ENCODE data around the gene BACH2.

BACH2 gene

DNA sequence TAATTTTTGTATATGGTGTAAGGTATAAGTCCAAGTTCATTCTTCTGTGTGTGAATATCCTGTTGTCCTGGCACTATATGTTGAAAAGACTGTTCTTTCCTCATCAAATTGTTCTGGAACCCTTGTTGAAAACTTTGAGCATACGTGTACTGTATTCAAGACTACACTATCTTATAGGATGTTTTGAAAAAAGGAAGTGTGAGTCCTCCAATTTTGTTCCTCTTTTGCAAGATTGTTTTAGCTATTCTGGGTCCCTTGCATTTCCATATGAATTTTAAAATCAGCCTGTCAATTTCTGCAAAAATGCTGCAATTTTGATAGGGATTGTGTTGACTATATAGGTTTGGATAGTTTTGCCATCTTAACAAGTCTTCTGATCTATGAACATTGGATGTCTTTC, 195.2 kb downstream of the BACH2 start:
- Mint-ChIP-seq H3K9me3 (no peaks in the 10 kb centered on the region), H3K27me3 (no peaks in the 10 kb centered on the region), H3K4me3 (no peak overlapping the region), H3K4me1 (peaks cover 73% of the 10 kb centered on the region), H3K27ac (no peak overlapping the region), H3K36me3 (no peaks in the 10 kb centered on the region)
- ATAC-seq: no peak

- H3K27ac Mint-ChIP-seq: no peak overlapping the region
- H3K4me1 Mint-ChIP-seq: peaks cover 86% of the 10 kb centered on the region
- H3K4me3 Mint-ChIP-seq: no peak overlapping the region
- H3K27me3 Mint-ChIP-seq: no peaks in the 10 kb centered on the region
- no peaks in the 10 kb centered on the region for H3K36me3 Mint-ChIP-seq
- H3K9me3 Mint-ChIP-seq: no peaks in the 10 kb centered on the region
- ATAC-seq: no peak
These were observed 196.5 kb downstream of the BACH2 start for GRCh38 chr6:90100059-90100665.

- H3K27me3 Mint-ChIP-seq: no peaks in the 10 kb centered on the region
- H3K4me3 Mint-ChIP-seq: no peak overlapping the region
- no peaks in the 10 kb centered on the region for H3K9me3 Mint-ChIP-seq
- H3K36me3 Mint-ChIP-seq: no peaks in the 10 kb centered on the region
- H3K27ac Mint-ChIP-seq: peak overlapping the region; percentile 66
- ATAC-seq: no peak
- peaks cover 88% of the 10 kb centered on the region for H3K4me1 Mint-ChIP-seq
These were observed 198.0 kb downstream of the BACH2 start for GRCh38 chr6:90098627-90099026.

DNA sequence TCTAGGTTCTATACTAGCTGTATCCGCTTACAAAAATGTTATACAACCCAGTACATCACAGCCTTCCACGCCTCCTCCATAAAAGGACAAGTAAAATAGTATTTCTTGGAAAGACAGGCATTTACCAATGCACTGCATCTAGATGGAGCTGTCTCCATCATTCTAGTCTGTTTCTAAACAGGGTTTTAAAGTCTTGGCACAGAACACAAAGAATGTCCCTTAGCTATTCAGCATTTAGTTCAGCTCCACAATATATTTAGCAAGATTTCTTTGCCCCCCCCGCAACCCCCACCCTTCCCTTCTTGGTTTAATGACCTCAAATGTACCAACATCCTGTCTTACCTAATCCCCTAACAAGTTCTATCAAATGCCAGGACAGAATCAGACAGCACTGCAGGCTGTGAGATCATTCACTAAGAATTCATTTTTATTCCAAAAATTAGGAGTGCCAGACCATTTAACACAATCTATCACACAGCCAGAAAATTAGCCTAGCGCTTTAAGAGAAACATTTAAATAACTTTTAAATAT, 198.6 kb downstream of the BACH2 start:
- peak overlapping the region; percentile 66 for H3K27ac Mint-ChIP-seq
- H3K4me3 Mint-ChIP-seq: no peak overlapping the region

DNA sequence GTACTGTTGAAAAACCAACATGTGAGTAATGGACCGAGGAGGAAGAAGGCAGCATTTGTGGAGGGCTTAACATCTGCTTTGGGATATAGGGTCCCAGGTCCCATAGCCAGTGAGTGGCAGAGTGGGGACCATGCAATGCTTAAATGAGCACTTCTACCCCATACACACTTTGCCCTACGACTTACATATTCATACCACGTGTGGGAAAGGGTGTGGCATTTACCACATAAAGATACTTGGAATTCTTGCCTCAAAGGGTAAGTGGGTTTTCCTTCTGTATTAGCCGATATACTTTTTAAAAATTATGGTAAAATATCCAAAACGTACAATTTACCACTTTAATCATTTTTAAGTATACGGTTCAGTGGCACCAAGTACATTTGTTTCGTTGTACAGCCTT, 199.3 kb downstream of the BACH2 start:
- Mint-ChIP-seq H3K9me3 (no peaks in the 10 kb centered on the region), H3K4me3 (no peak overlapping the region), H3K36me3 (no peaks in the 10 kb centered on the region), H3K27me3 (no peaks in the 10 kb centered on the region), H3K4me1 (peaks cover 80% of the 10 kb centered on the region), H3K27ac (peak overlapping the region; percentile 35)
- ATAC-seq: no peak

More for the DNA sequence above, 198.6 kb downstream of the BACH2 start:
- no peaks in the 10 kb centered on the region for H3K9me3 Mint-ChIP-seq
- peaks cover 85% of the 10 kb centered on the region for H3K4me1 Mint-ChIP-seq
- H3K27me3 Mint-ChIP-seq: no peaks in the 10 kb centered on the region
- ATAC-seq: no peak
- no peaks in the 10 kb centered on the region for H3K36me3 Mint-ChIP-seq

- Mint-ChIP-seq H3K4me3 (no peak overlapping the region), H3K36me3 (no peaks in the 10 kb centered on the region), H3K9me3 (no peaks in the 10 kb centered on the region), H3K27me3 (no peaks in the 10 kb centered on the region), H3K4me1 (peaks cover 75% of the 10 kb centered on the region), H3K27ac (peak overlapping the region; percentile 35)
- ATAC-seq: no peak
These were observed 199.8 kb downstream of the BACH2 start for GRCh38 chr6:90096818-90097217.

DNA sequence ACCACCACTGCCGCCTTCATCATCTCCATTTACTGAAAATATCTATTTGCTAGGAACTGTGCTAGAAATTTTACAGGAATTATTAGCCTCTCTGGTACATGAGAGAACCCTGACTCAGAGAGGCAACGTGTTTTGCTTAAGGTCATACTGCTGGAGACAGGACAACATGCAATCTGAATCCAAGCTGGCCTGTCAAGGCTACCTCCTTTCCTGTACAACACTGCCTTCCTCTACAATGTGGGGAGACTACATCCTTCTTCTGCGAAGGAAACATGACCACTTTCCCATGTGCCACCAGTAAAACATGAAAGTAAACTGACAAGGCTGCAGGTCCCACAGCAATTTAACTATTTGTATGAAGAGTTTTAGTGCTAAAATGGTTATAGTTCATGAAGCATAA, 200.9 kb downstream of the BACH2 start:
- no peak for ATAC-seq
- Mint-ChIP-seq H3K36me3 (no peaks in the 10 kb centered on the region), H3K4me3 (no peak overlapping the region), H3K27ac (peak overlapping the region; percentile 35), H3K4me1 (peaks cover 65% of the 10 kb centered on the region), H3K9me3 (no peaks in the 10 kb centered on the region), H3K27me3 (no peaks in the 10 kb centered on the region)

GRCh38 chr6:90095145-90095544, 201.5 kb downstream of the BACH2 start:
- ATAC-seq: no peak
- H3K36me3 Mint-ChIP-seq: no peaks in the 10 kb centered on the region
- H3K27me3 Mint-ChIP-seq: no peaks in the 10 kb centered on the region
- H3K9me3 Mint-ChIP-seq: no peaks in the 10 kb centered on the region
- H3K4me1 Mint-ChIP-seq: peaks cover 63% of the 10 kb centered on the region
- H3K4me3 Mint-ChIP-seq: no peak overlapping the region
- H3K27ac Mint-ChIP-seq: peak overlapping the region; percentile 35

DNA sequence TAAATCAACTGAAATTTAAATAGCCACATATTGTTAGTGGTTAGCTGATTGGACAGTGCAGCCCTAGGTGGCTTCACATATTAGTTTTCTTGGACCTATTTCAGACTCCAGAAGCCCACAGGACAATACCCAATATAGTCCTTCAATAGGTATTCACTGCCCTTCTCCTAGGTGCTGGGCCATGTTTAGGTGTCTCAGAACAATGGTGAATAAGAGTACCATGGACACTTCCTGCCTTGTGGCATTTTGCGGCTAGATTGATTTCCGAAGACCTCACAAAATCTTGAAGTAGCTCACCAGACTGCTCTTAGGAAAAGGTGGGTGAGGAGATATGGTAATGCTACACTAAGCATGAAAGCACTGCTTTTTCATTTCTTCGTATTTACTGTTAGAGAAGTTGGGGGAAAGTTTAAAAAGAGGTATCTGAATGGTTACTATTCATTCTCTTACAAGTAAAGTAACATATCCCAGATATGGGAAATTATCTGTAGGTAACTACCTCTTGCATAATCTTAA, 203.0 kb downstream of the BACH2 start:
- H3K4me1 Mint-ChIP-seq: peaks cover 48% of the 10 kb centered on the region
- ATAC-seq: peak; percentile 79
- no peaks in the 10 kb centered on the region for H3K27me3 Mint-ChIP-seq
- peak overlapping the region; percentile 35 for H3K27ac Mint-ChIP-seq
- H3K4me3 Mint-ChIP-seq: no peak overlapping the region
- no peaks in the 10 kb centered on the region for H3K36me3 Mint-ChIP-seq
- H3K9me3 Mint-ChIP-seq: no peaks in the 10 kb centered on the region

DNA sequence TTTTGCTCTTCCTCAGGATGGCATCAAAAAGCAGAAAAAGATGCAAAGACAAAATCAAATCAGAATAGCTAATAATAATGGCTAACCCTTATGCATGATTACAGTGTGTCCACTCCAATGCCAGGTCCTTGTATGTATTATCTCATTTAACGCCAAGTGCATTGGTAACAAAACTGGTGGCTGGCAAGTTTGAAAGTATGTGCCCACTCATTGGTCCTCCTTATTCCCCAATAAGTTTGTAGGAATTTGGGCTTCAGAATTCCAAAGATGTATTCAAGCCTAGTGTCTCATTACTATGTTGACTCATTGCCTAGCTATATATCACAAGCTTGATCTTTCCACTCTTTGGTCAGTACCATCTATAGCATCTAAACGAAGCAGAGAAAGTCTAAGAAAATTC, 205.8 kb downstream of the BACH2 start:
- no peaks in the 10 kb centered on the region for H3K27me3 Mint-ChIP-seq
- no peak overlapping the region for H3K4me3 Mint-ChIP-seq
- H3K27ac Mint-ChIP-seq: no peak overlapping the region
- no peak for ATAC-seq
- H3K36me3 Mint-ChIP-seq: peaks cover 8% of the 10 kb centered on the region
- no peaks in the 10 kb centered on the region for H3K9me3 Mint-ChIP-seq
- peaks cover 44% of the 10 kb centered on the region for H3K4me1 Mint-ChIP-seq

DNA sequence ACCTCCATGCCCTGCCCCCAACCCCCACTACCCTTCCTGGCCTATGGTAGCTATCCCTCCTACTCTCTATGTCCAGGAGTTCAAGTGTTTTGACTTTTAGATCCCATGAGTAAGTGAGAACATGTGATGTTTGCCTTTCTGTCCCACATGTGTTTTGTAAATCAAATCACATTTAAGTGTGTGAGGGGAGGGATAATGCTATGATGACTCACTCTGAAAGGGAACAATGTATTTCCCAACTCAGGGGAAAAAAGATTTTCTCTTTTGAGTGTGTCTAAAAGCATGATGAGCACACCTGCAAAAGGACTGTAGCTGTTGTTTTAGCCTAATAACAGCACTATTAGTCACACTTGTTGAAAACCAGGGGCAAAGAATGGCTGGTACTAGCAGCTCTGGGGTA, 208.6 kb downstream of the BACH2 start:
- Mint-ChIP-seq H3K36me3 (peaks cover 8% of the 10 kb centered on the region), H3K4me3 (no peak overlapping the region), H3K27me3 (no peaks in the 10 kb centered on the region), H3K27ac (peak overlapping the region; percentile 55), H3K4me1 (peaks cover 39% of the 10 kb centered on the region), H3K9me3 (no peaks in the 10 kb centered on the region)
- peak; percentile 28 for ATAC-seq

DNA sequence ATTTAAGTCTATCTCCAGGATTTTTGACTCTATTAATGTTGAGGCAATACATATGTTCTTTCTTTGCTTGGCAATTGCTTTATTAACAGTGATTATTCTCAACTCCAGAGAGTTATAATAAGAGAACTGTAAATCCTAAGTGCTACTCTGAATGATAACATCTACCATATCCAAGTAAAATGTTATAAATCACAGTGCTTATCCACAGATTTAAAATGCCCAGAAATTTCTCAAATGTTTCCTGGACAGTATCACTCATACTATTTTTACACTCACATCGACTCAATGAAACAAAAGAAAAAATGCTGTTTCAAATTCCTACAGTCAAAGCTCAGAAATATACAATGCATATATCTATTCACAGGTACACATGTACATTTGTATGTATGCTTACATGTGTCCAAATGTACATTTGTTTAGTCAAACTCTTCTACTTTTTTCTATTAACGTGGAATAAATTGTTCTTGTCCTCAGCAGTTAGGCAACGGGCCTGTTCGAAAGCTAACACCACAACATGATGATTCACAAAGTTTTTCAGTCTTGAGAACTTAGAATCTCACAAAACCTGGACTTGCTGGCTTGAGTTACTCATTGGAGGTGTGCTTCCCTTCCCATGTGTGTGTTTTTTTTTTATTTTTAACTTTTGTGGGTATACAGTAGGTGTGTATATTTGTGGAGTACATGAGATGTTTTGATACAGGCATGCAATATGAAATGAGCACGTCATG, 209.4 kb downstream of the BACH2 start:
- no peaks in the 10 kb centered on the region for H3K9me3 Mint-ChIP-seq
- no peaks in the 10 kb centered on the region for H3K27me3 Mint-ChIP-seq
- no peak overlapping the region for H3K4me3 Mint-ChIP-seq
- no peak for ATAC-seq
- peaks cover 45% of the 10 kb centered on the region for H3K4me1 Mint-ChIP-seq
- peak overlapping the region; percentile 55 for H3K27ac Mint-ChIP-seq
- H3K36me3 Mint-ChIP-seq: peaks cover 8% of the 10 kb centered on the region

DNA sequence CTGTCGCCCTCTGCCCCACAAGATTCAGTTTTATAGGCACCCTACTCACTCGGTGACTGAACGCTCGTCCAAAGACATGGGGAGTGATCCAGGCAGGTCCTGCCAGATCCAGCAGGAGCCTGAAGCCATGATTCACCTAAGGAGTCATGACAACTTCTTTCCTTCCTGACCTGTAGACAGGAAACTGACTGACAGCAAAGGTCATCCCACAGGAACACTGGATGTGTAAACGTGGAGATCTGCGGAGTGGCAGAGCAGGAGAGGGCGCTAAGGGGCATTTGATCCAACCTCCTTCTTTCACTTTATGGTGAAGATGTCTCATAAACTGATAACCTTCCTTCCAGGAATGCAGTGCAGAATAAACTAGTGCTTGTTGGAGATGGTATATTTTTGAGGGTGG, 210.1 kb downstream of the BACH2 start:
- H3K4me3 Mint-ChIP-seq: no peak overlapping the region
- H3K9me3 Mint-ChIP-seq: no peaks in the 10 kb centered on the region
- peak overlapping the region; percentile 55 for H3K27ac Mint-ChIP-seq
- H3K4me1 Mint-ChIP-seq: peaks cover 52% of the 10 kb centered on the region
- no peak for ATAC-seq
- peaks cover 8% of the 10 kb centered on the region for H3K36me3 Mint-ChIP-seq
- H3K27me3 Mint-ChIP-seq: no peaks in the 10 kb centered on the region

DNA sequence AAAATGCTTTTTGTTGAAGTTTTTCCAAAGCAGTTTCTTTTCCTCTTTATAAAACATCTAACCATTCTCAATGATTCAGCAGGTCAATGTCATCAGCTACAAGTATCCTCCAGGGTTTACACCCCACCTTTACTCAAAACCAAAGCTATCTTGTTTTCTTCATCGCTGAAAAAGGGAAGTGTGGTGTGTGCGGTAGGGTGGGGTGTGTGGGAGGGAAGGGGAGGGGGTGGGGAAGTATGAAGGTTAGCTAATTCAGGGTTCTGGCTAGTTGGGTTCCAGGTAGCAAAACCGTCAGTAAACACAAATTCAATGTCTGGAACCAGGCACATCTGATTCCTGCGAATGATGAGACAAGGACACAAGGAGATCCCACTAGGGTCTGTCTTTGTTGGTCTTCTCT, 212.8 kb downstream of the BACH2 start:
- Mint-ChIP-seq H3K9me3 (no peaks in the 10 kb centered on the region), H3K27me3 (no peaks in the 10 kb centered on the region), H3K27ac (peak overlapping the region; percentile 84), H3K4me3 (peak overlapping the region; percentile 10), H3K4me1 (peaks cover 64% of the 10 kb centered on the region), H3K36me3 (peaks cover 15% of the 10 kb centered on the region)
- peak; percentile 83 for ATAC-seq

- Mint-ChIP-seq H3K4me3 (no peak overlapping the region), H3K27me3 (no peaks in the 10 kb centered on the region), H3K9me3 (no peaks in the 10 kb centered on the region), H3K27ac (peak overlapping the region; percentile 99), H3K36me3 (peaks cover 26% of the 10 kb centered on the region), H3K4me1 (peaks cover 69% of the 10 kb centered on the region)
- ATAC-seq: no peak
These were observed 213.8 kb downstream of the BACH2 start for GRCh38 chr6:90082847-90083246.

Data from stimulated activated memory B cell treated with anti-CD40 and anti-IgM and Interleukin-4, amounts not matched to agents 10 μg/mL and 1 μg/mL and 100 μg/mL, for 72 hours (primary cell).